GM18868 (cell line): Measurements from ENCODE around the gene CCL18.
"Not testable (repeated sequence)": the region's sequence is repeated elsewhere in the genome, so short reads cannot be mapped to it uniquely, and the experiment has no call there.

ENCODE experiments used
- ATAC-seq: cut with Tn5 transposase; IDR thresholded peaks from one replicate; pipeline ENCODE4 v1.9.1; 2021; ENCODE audit warnings: mild to moderate bottlenecking, moderate library complexity; ENCODE audit not compliant: unreplicated experiment

The CCL18 gene

GRCh38 chr17:36070427-36070826 is 6.4 kb downstream of the CCL18 start:
- no peak for ATAC-seq

- ATAC-seq, result no peak
Observed at GRCh38 chr17:36071751-36072150, 7.7 kb downstream of the CCL18 start.

- no peak for ATAC-seq
Observed at GRCh38 chr17:36072431-36073121, 8.5 kb downstream of the CCL18 start.

GRCh38 chr17:36074365-36074764 is 10.3 kb downstream of the CCL18 start:
- ATAC-seq, result no peak

- ATAC-seq, result peak; percentile 39
Observed at GRCh38 chr17:36081681-36082471, 17.8 kb downstream of the CCL18 start.

- ATAC-seq, result peak; percentile 71
Observed at GRCh38 chr17:36082482-36083120, 18.5 kb downstream of the CCL18 start.

- ATAC-seq, result not testable (repeated sequence)
Observed at GRCh38 chr17:36083691-36084090, 19.6 kb downstream of the CCL18 start.

GRCh38 chr17:36085765-36086164 is 21.7 kb downstream of the CCL18 start:
- no peak for ATAC-seq

- no peak for ATAC-seq
Observed at GRCh38 chr17:36086791-36087190, 22.7 kb downstream of the CCL18 start.

GRCh38 chr17:36087471-36087870 is 23.4 kb downstream of the CCL18 start:
- not testable (repeated sequence) for ATAC-seq

- ATAC-seq, result not testable (repeated sequence)
Observed at GRCh38 chr17:36087897-36088572, 24.0 kb downstream of the CCL18 start.

GRCh38 chr17:36088670-36089338 is 24.7 kb downstream of the CCL18 start:
- no peak for ATAC-seq

- ATAC-seq, result no peak
Observed at GRCh38 chr17:36089339-36089865, 25.3 kb downstream of the CCL18 start.

GRCh38 chr17:36089888-36090836 is 26.1 kb downstream of the CCL18 start, which contains the start of gene CCL3:
Gene CCL3 (minus strand): TSS chr17:36090143. CDS start chr17:36090058, 85 bp downstream.
- peak; percentile 74 for ATAC-seq

GRCh38 chr17:36092230-36092629 is 28.2 kb downstream of the CCL18 start:
- no peak for ATAC-seq

GRCh38 chr17:36092715-36093114 is 28.6 kb downstream of the CCL18 start:
- ATAC-seq, result not testable (repeated sequence)

- no peak for ATAC-seq
Observed at GRCh38 chr17:36094232-36094631, 30.2 kb downstream of the CCL18 start.

GRCh38 chr17:36094746-36095145 is 30.7 kb downstream of the CCL18 start:
- ATAC-seq, result no peak

GRCh38 chr17:36095992-36096391 is 31.9 kb downstream of the CCL18 start:
- ATAC-seq, result no peak
